Endodermal cell (in vitro differentiated cells): Measurements from ENCODE around the gene GAL3ST3. TPM values are rescaled to one million over a fixed set of nuclear protein-coding genes. Genes with fewer than 3 reads are reported as not detected.
"Not testable (repeated sequence)": the region's sequence is repeated elsewhere in the genome, so short reads cannot be mapped to it uniquely, and the experiment has no call there.

ENCODE experiments used
- DNase-seq: peaks from one replicate; pipeline ENCODE4 v3.0.0-alpha.2; 2017
- H3K27ac ChIP-seq: 2 replicates; pipeline ENCODE4 v1.5.1; 2013; ENCODE audit warnings: mild to moderate bottlenecking, low read depth, low read length, moderate library complexity
- H3K27me3 ChIP-seq: 2 replicates; pipeline ENCODE4 v1.6.1; 2013; ENCODE audit warnings: mild to moderate bottlenecking, low read length, moderate library complexity; ENCODE audit not compliant: insufficient read depth, control insufficient read depth, poor library complexity, severe bottlenecking
- H3K36me3 ChIP-seq: 2 replicates; pipeline ENCODE4 v1.7.0; 2013; ENCODE audit warnings: mild to moderate bottlenecking, low read length, moderate library complexity; ENCODE audit not compliant: control insufficient read depth, insufficient read depth
- H3K4me1 ChIP-seq: one replicate; pipeline ENCODE4 v1.7.0; 2013; ENCODE audit warnings: low read length; ENCODE audit not compliant: control insufficient read depth, insufficient read depth
- H3K4me3 ChIP-seq: 2 replicates; pipeline ENCODE4 v1.5.1; 2013; ENCODE audit warnings: mild to moderate bottlenecking, low read length, moderate library complexity
- H3K9ac ChIP-seq: 2 replicates; pipeline ENCODE4 v1.6.1; 2013; ENCODE audit warnings: mild to moderate bottlenecking, low read length, moderate library complexity; ENCODE audit not compliant: poor library complexity, severe bottlenecking; ENCODE audit errors: extremely low read depth
- H3K9me3 ChIP-seq: 2 replicates; pipeline ENCODE4 v1.6.1; 2013; ENCODE audit warnings: mild to moderate bottlenecking, low read length, moderate library complexity; ENCODE audit not compliant: control insufficient read depth
- H3K27ac Mint-ChIP-seq: 2 replicates; pipeline ENCODE4 v1.8.0; 2020; ENCODE audit warnings: mixed read lengths
- H3K27me3 Mint-ChIP-seq: 2 replicates; pipeline ENCODE4 v1.8.0; 2021; ENCODE audit warnings: mild to moderate bottlenecking, mixed read lengths; ENCODE audit not compliant: insufficient read depth
- H3K36me3 Mint-ChIP-seq: 2 replicates; pipeline ENCODE4 v1.8.0; 2020; ENCODE audit warnings: low read depth, mixed read lengths
- H3K4me1 Mint-ChIP-seq: 2 replicates; pipeline ENCODE4 v1.8.0; 2020; ENCODE audit warnings: mixed read lengths
- H3K4me3 Mint-ChIP-seq: 2 replicates; pipeline ENCODE4 v1.8.0; 2020; ENCODE audit warnings: mild to moderate bottlenecking, moderate library complexity, mixed read lengths
- H3K9me3 Mint-ChIP-seq: 2 replicates; pipeline ENCODE4 v1.8.0; 2020; ENCODE audit warnings: mild to moderate bottlenecking, mixed read lengths
- CTCF ChIP-seq: fragments of 200-600 bp; sonication (generic); conservative IDR thresholded peaks from 2 replicates; pipeline ENCODE4 v1.5.0; 2021; ENCODE audit warnings: antibody characterized with exemption, mild to moderate bottlenecking
- WGBS, 2 experiments: methylation state at CpG; one replicate each; pipeline versions ENCODE4 v1.1.5 to v1.1.7; 2013; ENCODE audit warnings: missing lambda C conversion rate in 2 of 2, mixed read lengths in 1 of 2; ENCODE audit not compliant: insufficient coverage in 1 of 2, insufficient read length in 1 of 2; 5-methylcytosine and 5-hydroxymethylcytosine counted together
- long read RNA-seq, 4 experiments: library from polyadenylated mRNA in 2 of 4; library from RNA in 1 of 4; library from capped mRNA in 1 of 4; stranded (forward) in 3 of 4; unstranded in 1 of 4; transcript quantifications; one replicate each; pipeline ENCODE4 v2.0.0, GENCODE V29; 2020 to 2021; ENCODE audit warnings: inconsistent platforms in 1 of 4
- polyA plus RNA-seq, 2 experiments: library from polyadenylated mRNA; stranded (reverse); fragments of 50-300 nt; gene quantifications; one replicate each; pipeline ENCODE4 v1.2.3, GENCODE V29; 2013
- total RNA-seq, 2 donors: library from RNA; stranded (reverse); fragmentation: NEBNext Ultra II Directional in 1 of 2; extraction: Animal tissue kit (Norgen Biotek cat#: 25700) in 1 of 2; gene quantifications; 2 replicates in 1 of 2; 3 replicates in 1 of 2; pipeline ENCODE4 v1.2.1, GENCODE V29; 2021

The GAL3ST3 gene
- 10 to 100 TPM in 1 of 2 donors, 1 to 10 TPM in 1; 7.4 to 11.2 TPM for total RNA-seq
- 10.6 TPM for polyA plus RNA-seq (2013, experiment 1 of 2)
- polyA plus RNA-seq (2013, experiment 2 of 2): 8.9 TPM
- long read RNA-seq, experiment 1, transcript GAL3ST3-201 (3 exons, 2,133 nt): major isoform, 7 of 13 reads
- long read RNA-seq, experiment 1, partial matches to known transcripts: 5 of 13 reads
- long read RNA-seq, experiment 1, other reads (novel, unspliced or antisense): 0 of 13 reads
- long read RNA-seq, experiment 2, transcript GAL3ST3-201 (3 exons, 2,133 nt): major isoform, 29 of 33 reads
- long read RNA-seq, experiment 2, partial matches to known transcripts: 0 of 33 reads
- long read RNA-seq, experiment 2, other reads (novel, unspliced or antisense): 3 of 33 reads
- long read RNA-seq, experiment 3, transcript GAL3ST3-201 (3 exons, 2,133 nt): major isoform, 50 of 60 reads
- long read RNA-seq, experiment 3, partial matches to known transcripts: 2 of 60 reads
- long read RNA-seq, experiment 3, other reads (novel, unspliced or antisense): 7 of 60 reads
- long read RNA-seq, experiment 4: 0 reads

- Histone ChIP-seq H3K27me3 (no peaks in the 10 kb centered on the region), H3K36me3 (peaks cover 5% of the 10 kb centered on the region), H3K4me1 (peaks cover 10% of the 10 kb centered on the region), H3K27ac (no peak within 1 kb of the TSS), H3K9ac (peak within 1 kb of the TSS; percentile 20), H3K9me3 (no peaks in the 10 kb centered on the region), H3K4me3 (peak within 1 kb of the TSS; percentile 71)
- H3K27me3 Mint-ChIP-seq: peaks cover 4% of the 10 kb centered on the region
- H3K4me1 Mint-ChIP-seq: peaks cover 32% of the 10 kb centered on the region
- DNase-seq: peak; percentile 87
- H3K36me3 Mint-ChIP-seq: peaks cover 12% of the 10 kb centered on the region
- H3K9me3 Mint-ChIP-seq: no peaks in the 10 kb centered on the region
- H3K27ac Mint-ChIP-seq: no peak within 1 kb of the TSS
- H3K4me3 Mint-ChIP-seq: peak within 1 kb of the TSS; percentile 63
- TF ChIP-seq CTCF: peak; percentile 16
- 2 to 8% methylated on average over 7 to 30 of the region's 39 CpGs for WGBS, 2 experiments
These were observed at the start of gene GAL3ST3 for GRCh38 chr11:66048547-66049323. TSS of gene GAL3ST3 (minus strand) at chr11:66049161. CDS start at chr11:66045415, 3,746 bp downstream.

GRCh38 chr11:66092125-66092524, 43.2 kb upstream of the GAL3ST3 start:
- not testable (repeated sequence) for H3K27ac Mint-ChIP-seq, H3K9me3 ChIP-seq, H3K27me3 Mint-ChIP-seq, H3K27me3 ChIP-seq, DNase-seq, H3K27ac ChIP-seq, H3K9me3 Mint-ChIP-seq, H3K4me1 ChIP-seq, H3K4me3 Mint-ChIP-seq, H3K36me3 ChIP-seq, H3K9ac ChIP-seq, H3K4me1 Mint-ChIP-seq, H3K4me3 ChIP-seq
- no CpG with 5 or more reads among the region's 2 CpGs for WGBS, 2 experiments
- peaks cover 23% of the 10 kb centered on the region for H3K36me3 Mint-ChIP-seq

- Histone ChIP-seq H3K36me3 (peaks cover 5% of the 10 kb centered on the region), H3K27me3 (no peaks in the 10 kb centered on the region), H3K4me3 (no peak overlapping the region), H3K9ac (no peak overlapping the region), H3K9me3 (peaks cover 4% of the 10 kb centered on the region), H3K27ac (no peak overlapping the region), H3K4me1 (no peaks in the 10 kb centered on the region)
- Mint-ChIP-seq H3K4me1 (peaks cover 3% of the 10 kb centered on the region), H3K27ac (no peak overlapping the region), H3K36me3 (peaks cover 23% of the 10 kb centered on the region), H3K27me3 (no peaks in the 10 kb centered on the region), H3K4me3 (no peak overlapping the region), H3K9me3 (peaks cover 5% of the 10 kb centered on the region)
- TF ChIP-seq CTCF: no peak
- no peak for DNase-seq
- WGBS, 2 experiments: 95 to 96% methylated on average over 4 of the region's 4 CpGs
These were observed 41.3 kb upstream of the GAL3ST3 start for GRCh38 chr11:66090288-66090687.
